Stimulated activated CD4-positive, alpha-beta T cell treated with anti-CD3 and anti-CD28 coated beads, Interleukin-12 subunit alpha, Interleukin-12 subunit beta, amount 100 ng/mL, for 24 hours (primary cell): ENCODE results near the gene LRRTM3.

Experiments
- DNase-seq, 2 experiments: peaks; one replicate each; pipeline ENCODE4 v3.0.0-alpha.2; 2020; ENCODE audit warnings: low read depth in 2 of 2

Gene LRRTM3

DNA sequence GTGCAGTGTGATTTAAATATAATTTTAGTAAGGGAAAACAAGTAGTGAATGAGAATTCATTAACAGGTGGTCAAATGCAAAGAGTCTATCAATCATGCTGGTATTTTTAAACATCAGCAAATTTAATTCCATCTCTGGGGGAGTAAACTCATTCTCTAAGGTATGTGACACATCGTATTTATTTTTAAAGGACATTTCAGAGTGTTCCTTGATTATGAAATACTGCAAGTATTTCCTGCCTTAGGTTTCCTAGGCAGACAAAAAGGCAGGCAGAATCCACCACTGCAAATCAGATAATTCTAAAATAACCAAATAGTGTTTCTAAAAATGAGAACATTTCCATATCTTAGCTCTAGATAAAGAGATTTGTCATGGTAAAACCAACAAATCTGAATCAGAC lies 193.8 kb downstream of the LRRTM3 start:
- DNase-seq: no peak

DNA sequence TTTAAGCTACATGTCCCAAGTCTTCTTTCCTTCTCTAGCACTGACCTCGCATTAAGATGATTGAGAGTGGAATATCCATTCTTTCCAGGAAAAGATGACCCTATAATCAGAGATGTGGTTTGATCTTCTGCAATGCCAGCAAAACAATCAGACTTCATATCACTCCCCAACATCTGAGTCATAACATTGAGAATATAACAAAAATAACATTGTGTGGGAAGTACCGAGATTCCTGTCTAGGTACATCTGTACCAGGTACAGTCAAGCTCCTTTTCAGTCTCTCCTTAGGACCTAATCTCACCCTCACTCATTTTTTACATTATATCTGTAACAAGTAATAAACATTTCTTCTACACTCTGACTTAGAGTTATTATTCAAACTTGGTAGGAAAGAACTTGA lies 201.6 kb downstream of the LRRTM3 start:
- no peak for DNase-seq

DNA sequence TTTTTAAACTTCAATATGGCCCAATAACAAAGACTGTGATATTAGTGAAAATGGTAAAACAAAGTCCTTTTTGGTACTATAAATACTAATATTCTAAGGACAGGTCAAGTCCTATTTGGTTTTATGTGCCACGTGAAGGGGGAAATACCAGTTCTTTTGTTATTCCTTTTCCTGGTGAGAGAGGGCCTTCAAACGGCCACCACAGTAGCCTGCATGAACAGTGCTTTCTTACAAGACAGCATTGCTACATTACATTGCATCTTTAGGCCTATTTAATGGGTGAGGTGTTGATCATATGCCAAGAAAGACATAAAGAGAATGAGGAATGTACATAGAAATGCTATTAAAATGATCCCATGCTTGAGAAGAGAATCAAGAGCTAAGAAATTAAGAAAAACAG lies 214.8 kb downstream of the LRRTM3 start:
- no peak for DNase-seq

DNA sequence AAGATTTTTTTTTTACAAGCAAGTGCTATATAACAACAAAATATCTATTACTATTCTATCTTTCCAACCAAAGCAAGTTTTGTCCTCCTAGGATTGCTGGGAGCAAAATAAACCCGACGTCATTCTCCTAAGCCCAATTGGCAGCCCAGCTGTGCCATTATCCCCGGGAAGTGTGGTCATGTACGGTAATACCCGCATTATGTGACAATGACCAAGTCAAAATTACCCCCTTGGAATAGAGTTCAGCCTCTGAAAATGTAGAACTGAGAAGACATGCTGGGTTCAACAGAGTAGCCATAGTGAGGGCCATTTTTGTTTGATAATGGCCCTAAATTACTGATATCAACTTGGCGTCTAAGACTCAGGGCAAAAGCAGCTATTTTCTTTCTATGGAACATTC lies 215.5 kb downstream of the LRRTM3 start:
- no peak for DNase-seq

DNA sequence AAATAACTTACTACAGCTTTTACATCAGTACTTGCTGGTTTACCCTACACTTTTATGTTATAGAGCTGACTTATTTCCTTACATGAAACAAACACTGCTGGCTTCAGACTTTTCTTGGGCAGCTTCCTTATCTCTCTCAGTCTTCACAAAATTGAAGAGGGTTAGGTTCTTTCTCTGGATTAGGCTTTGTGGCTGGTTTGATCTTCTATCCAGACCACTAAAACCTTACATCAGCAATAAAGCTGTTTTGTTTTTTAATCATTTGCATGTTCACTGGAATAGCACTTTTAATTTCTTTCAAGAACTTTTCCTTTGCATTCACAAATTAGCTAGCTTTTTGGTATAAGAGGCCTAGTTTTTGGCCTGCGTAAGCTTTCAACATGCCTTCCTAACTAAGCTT lies 218.7 kb downstream of the LRRTM3 start:
- DNase-seq: no peak
